ENCODE data around the gene PITPNM3. TPM values are rescaled to one million over a fixed set of nuclear protein-coding genes. Genes with fewer than 3 reads are reported as not detected.
A peak's percentile ranks its signal among the peaks of the same experiment; 100 is the strongest.

PITPNM3 gene
- polyA plus RNA-seq, 3 donors, result 7.4 to 11.2 (median 10.2) TPM

- no peak for DNase-seq (ENCODE audit: extremely low read depth in 1 of 11, low read depth in 9 of 11, low spot score in 4 of 11)
These were observed 136.1 kb downstream of the PITPNM3 start for GRCh38 chr17:6420173-6420641.

- DNase-seq (ENCODE audit: extremely low read depth in 1 of 11, low read depth in 9 of 11, low spot score in 4 of 11), result no peak
These were observed 140.7 kb downstream of the PITPNM3 start for GRCh38 chr17:6415616-6416015.

GRCh38 chr17:6413065-6413464 lies 143.3 kb downstream of the PITPNM3 start:
- peak in 4 of 11 donors; percentile 10 to 24 (median 18) for DNase-seq (ENCODE audit: extremely low read depth in 1 of 11, low read depth in 9 of 11, low spot score in 4 of 11)

- DNase-seq (ENCODE audit: extremely low read depth in 1 of 11, low read depth in 9 of 11, low spot score in 4 of 11), result no peak
These were observed 147.6 kb downstream of the PITPNM3 start for GRCh38 chr17:6408735-6409134.

GRCh38 chr17:6408276-6408675 lies 148.1 kb downstream of the PITPNM3 start:
- DNase-seq (ENCODE audit: extremely low read depth in 1 of 11, low read depth in 9 of 11, low spot score in 4 of 11), result no peak

GRCh38 chr17:6402258-6402657 lies 154.1 kb downstream of the PITPNM3 start:
- no peak for DNase-seq (ENCODE audit: extremely low read depth in 1 of 11, low read depth in 9 of 11, low spot score in 4 of 11)

Other genes starting within 250 kb of the PITPNM3 start
- under 1 TPM in 1 of 3 donors, not detected in 2; 0.14 TPM for gene AIPL1, start 121.4 kb downstream of the PITPNM3 start, polyA plus RNA-seq (ENCODE audit: insufficient read length in 3 of 3)
- gene PIMREG, start 112.1 kb downstream of the PITPNM3 start, polyA plus RNA-seq (ENCODE audit: insufficient read length in 3 of 3), result 10 to 100 TPM; 19.5 to 29.9 (median 29.4) TPM
- gene KIAA0753, start 84.2 kb upstream of the PITPNM3 start, polyA plus RNA-seq (ENCODE audit: insufficient read length in 3 of 3), result 10 to 100 TPM; 33.2 to 41.6 (median 39.0) TPM
- gene TXNDC17, start 84.5 kb upstream of the PITPNM3 start, polyA plus RNA-seq (ENCODE audit: insufficient read length in 3 of 3), result 100 to 1,000 TPM in 1 of 3 donors, 10 to 100 TPM in 2; 80.4 to 104 (median 96.3) TPM
- 10 to 100 TPM; 23.2 to 26.7 (median 24.7) TPM for gene MED31, start 95.0 kb upstream of the PITPNM3 start, polyA plus RNA-seq (ENCODE audit: insufficient read length in 3 of 3)
- 10 to 100 TPM; 10.3 to 11.3 (median 11.2) TPM for gene C17orf100, start 95.2 kb upstream of the PITPNM3 start, polyA plus RNA-seq (ENCODE audit: insufficient read length in 3 of 3)
- gene SLC13A5, start 156.8 kb upstream of the PITPNM3 start, polyA plus RNA-seq (ENCODE audit: insufficient read length in 3 of 3), result 1 to 10 TPM; 2.4 to 4.1 (median 3.5) TPM
- 10 to 100 TPM in 1 of 3 donors, 1 to 10 TPM in 2; 5.5 to 32.6 (median 9.8) TPM for gene XAF1, start 199.5 kb upstream of the PITPNM3 start, polyA plus RNA-seq (ENCODE audit: insufficient read length in 3 of 3)
- under 1 TPM in 2 of 3 donors, not detected in 1; 0.06 to 0.21 TPM for gene FBXO39, start 219.7 kb upstream of the PITPNM3 start, polyA plus RNA-seq (ENCODE audit: insufficient read length in 3 of 3)